Osteocyte (in vitro differentiated cells): ENCODE data around the gene CRACR2B. TPM values are rescaled to one million over a fixed set of nuclear protein-coding genes. Genes with fewer than 3 reads are reported as not detected.

Source experiments
- DNase-seq: peaks from one replicate; pipeline ENCODE4 v3.0.0; 2021; ENCODE audit warnings: mixed read lengths; ENCODE audit not compliant: unreplicated experiment; ENCODE audit errors: extremely low spot score
- H3K27ac Mint-ChIP-seq: one replicate; pipeline ENCODE4 v1.8.0; 2021; ENCODE audit warnings: mild to moderate bottlenecking, mixed read lengths; ENCODE audit not compliant: unreplicated experiment
- H3K27me3 Mint-ChIP-seq: one replicate; pipeline ENCODE4 v1.8.0; 2021; ENCODE audit warnings: mixed read lengths; ENCODE audit not compliant: unreplicated experiment
- H3K36me3 Mint-ChIP-seq: one replicate; pipeline ENCODE4 v1.8.0; 2021; ENCODE audit warnings: mixed read lengths; ENCODE audit not compliant: unreplicated experiment
- H3K4me1 Mint-ChIP-seq: one replicate; pipeline ENCODE4 v1.8.0; 2021; ENCODE audit warnings: mixed read lengths; ENCODE audit not compliant: unreplicated experiment
- H3K4me3 Mint-ChIP-seq: one replicate; pipeline ENCODE4 v1.8.0; 2021; ENCODE audit warnings: mild to moderate bottlenecking, moderate library complexity, mixed read lengths; ENCODE audit not compliant: unreplicated experiment
- H3K9me3 Mint-ChIP-seq: one replicate; pipeline ENCODE4 v1.8.0; 2021; ENCODE audit warnings: mixed read lengths; ENCODE audit not compliant: unreplicated experiment
- CTCF ChIP-seq: fragments of 200-600 bp; sonication (generic); IDR thresholded peaks from 2 replicates; pipeline ENCODE4 v1.5.0; 2021; ENCODE audit warnings: antibody characterized with exemption, mild to moderate bottlenecking, moderate library complexity
- total RNA-seq: library from RNA; stranded (reverse); gene quantifications from 2 replicates; pipeline ENCODE4 v1.2.1, GENCODE V29; 2021

CRACR2B gene
- total RNA-seq, 1 donor from 2014 or later, result 4.2 TPM

DNA sequence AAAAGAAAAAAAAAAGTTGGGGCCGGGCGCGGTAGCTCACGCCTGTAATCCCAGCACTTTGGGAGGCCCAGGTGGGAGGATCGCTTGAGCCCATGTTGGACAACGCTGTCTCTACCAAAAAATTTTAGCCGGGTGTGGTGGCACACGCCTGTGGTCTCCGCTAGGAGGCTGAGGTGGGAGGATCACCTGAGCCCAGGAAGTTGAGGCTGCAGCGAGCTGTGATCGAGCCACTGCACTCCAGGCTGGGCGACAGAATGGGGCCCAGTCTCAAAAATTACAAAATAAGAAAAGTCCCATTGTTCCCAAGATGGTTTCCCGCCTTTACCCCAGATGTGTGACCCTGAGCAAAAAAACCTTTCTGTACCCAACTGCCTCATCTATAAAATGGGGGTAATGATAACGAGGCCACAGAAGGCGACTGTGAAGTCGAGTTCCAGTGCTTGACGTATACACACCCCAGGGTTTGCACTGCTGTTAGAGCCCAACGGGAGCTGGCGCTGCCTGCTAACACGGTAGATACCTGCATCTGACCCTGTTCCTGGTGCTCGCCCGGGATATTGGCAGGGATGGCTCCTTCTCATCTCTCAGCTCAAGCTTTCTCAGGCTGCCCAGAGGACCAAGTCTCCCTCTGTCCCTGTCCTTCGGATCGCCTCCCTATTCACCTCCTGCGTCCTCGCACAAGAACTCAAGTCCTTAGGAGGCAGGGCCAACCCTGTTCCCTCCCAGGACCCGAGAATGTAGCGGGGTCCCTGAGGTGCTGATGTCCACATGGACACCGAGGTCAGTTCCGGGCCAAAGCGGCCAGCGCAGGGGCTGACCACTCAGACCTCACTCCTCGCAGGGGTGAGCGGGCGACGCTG lies 19.1 kb upstream of the CRACR2B start:
- no peak for TF ChIP-seq CTCF
- DNase-seq, result no peak
- Mint-ChIP-seq H3K9me3 (no peaks in the 10 kb centered on the region), H3K27ac (peak overlapping the region; percentile 99), H3K4me1 (peaks cover 36% of the 10 kb centered on the region), H3K36me3 (peaks cover 9% of the 10 kb centered on the region), H3K4me3 (peak overlapping the region; percentile 87), H3K27me3 (no peaks in the 10 kb centered on the region)

DNA sequence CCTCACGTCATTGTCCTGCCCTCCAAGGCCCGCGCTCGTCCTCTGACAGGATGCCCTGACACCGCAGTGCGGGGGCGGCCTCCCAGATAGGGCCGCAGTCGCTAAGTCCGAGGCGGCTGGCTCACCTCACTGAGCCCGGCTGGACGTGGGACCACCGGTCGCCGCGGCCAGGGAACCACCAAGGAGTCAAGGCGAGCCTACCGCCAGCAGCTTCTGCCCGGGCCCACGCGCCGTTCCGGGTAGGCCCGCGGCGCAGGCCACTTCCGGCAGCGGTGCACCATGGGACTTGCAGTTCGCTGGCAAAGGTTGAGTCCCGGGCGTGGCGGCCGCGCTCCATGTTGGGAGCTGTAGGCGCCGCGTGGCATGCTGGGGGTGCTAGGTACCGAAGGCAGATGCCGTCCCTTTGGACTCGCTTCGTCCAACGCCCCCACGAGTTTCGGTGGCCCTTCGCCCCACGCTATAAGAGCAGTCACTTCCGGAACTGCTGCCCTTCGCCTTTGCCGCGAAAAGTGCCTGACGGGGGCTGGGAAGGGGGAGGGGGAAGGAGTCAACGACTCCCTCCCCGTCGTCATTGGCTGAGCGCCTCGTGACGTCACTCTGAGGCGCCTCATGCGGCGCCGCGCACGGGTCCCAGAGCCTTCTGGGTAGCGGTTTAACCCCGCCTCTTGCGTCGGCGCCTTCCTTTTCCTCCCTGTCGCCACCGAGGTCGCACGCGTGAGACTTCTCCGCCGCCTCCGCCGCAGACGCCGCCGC lies 18.3 kb upstream of the CRACR2B start, which contains the start of gene RPLP2:
Gene RPLP2 (plus strand): TSS at position 681 of the 753 bp plus-strand sequence. CDS start 268 bp downstream, outside the sequence.
- H3K9me3 Mint-ChIP-seq, result no peaks in the 10 kb centered on the region
- DNase-seq, result peak; percentile 98
- TF ChIP-seq CTCF, result no peak
- peaks cover 32% of the 10 kb centered on the region for H3K4me1 Mint-ChIP-seq
- H3K4me3 Mint-ChIP-seq, result peak within 1 kb of the TSS; percentile 87
- peak within 1 kb of the TSS; percentile 99 for H3K27ac Mint-ChIP-seq
- H3K27me3 Mint-ChIP-seq, result no peaks in the 10 kb centered on the region
- H3K36me3 Mint-ChIP-seq, result peaks cover 11% of the 10 kb centered on the region

DNA sequence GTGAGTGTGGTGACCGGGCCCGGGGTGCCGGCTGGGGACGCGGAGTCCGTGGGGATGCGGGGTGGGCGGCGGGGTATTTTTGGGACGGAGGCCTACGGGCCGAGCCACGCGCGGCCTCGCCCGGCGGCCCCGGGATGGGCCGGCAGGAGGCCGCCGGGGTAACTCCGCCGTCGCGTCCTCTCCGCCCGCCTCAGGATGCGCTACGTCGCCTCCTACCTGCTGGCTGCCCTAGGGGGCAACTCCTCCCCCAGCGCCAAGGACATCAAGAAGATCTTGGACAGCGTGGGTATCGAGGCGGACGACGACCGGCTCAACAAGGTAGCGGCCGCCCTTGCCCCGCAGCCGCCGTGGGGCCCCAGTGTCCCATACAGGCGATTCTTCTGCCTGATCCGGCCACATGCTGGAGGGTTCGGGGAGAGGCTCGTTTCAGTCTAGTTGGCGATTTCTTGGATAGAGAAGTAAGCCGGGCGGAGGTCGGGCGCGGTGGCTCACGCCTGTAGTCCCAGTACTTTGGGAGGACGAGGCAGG lies 17.6 kb upstream of the CRACR2B start:
- Mint-ChIP-seq H3K4me1 (peaks cover 30% of the 10 kb centered on the region), H3K27me3 (no peaks in the 10 kb centered on the region), H3K4me3 (peak overlapping the region; percentile 87), H3K27ac (peak overlapping the region; percentile 99), H3K9me3 (no peaks in the 10 kb centered on the region), H3K36me3 (peaks cover 11% of the 10 kb centered on the region)
- DNase-seq, result no peak
- peak; percentile 7 for TF ChIP-seq CTCF

GRCh38 chr11:811446-812245 lies 16.1 kb upstream of the CRACR2B start:
- Mint-ChIP-seq H3K36me3 (peaks cover 11% of the 10 kb centered on the region), H3K27me3 (no peaks in the 10 kb centered on the region), H3K4me1 (peaks cover 30% of the 10 kb centered on the region), H3K4me3 (peak overlapping the region; percentile 87), H3K9me3 (no peaks in the 10 kb centered on the region), H3K27ac (peak overlapping the region; percentile 31)
- DNase-seq, result no peak
- TF ChIP-seq CTCF, result no peak
